Epithelial cell of esophagus (primary cell): Measurements from ENCODE around the gene HRH2.

Experiments
- DNase-seq: peaks from one replicate; pipeline ENCODE4 v3.0.0; 2010; ENCODE audit warnings: low read depth
- H3K4me3 ChIP-seq: 2 replicates; pipeline ENCODE4 v1.5.1; 2011; ENCODE audit warnings: mild to moderate bottlenecking, low read length, control low read depth
- CTCF ChIP-seq: IDR thresholded peaks from 2 replicates; pipeline ENCODE4 v1.5.1; 2011; ENCODE audit warnings: low read depth, mild to moderate bottlenecking, low read length, control low read depth, inconsistent platforms; ENCODE audit not compliant: insufficient read depth; ENCODE audit errors: missing control alignments

Gene HRH2

GRCh38 chr5:175743676-175744210 is 85.9 kb downstream of the HRH2 start:
- H3K4me3 ChIP-seq = no peak overlapping the region
- TF ChIP-seq CTCF = no peak
- no peak for DNase-seq

GRCh38 chr5:175745210-175745609 is 87.3 kb downstream of the HRH2 start:
- no peak overlapping the region for H3K4me3 ChIP-seq
- TF ChIP-seq CTCF = no peak
- no peak for DNase-seq

GRCh38 chr5:175746851-175747250 is 89.0 kb downstream of the HRH2 start:
- no peak for TF ChIP-seq CTCF
- DNase-seq = peak; percentile 13
- no peak overlapping the region for H3K4me3 ChIP-seq

GRCh38 chr5:175747539-175748060 is 89.7 kb downstream of the HRH2 start:
- no peak for TF ChIP-seq CTCF
- no peak overlapping the region for H3K4me3 ChIP-seq
- no peak for DNase-seq

GRCh38 chr5:175748650-175749049 is 90.8 kb downstream of the HRH2 start:
- no peak for TF ChIP-seq CTCF
- no peak for DNase-seq
- no peak overlapping the region for H3K4me3 ChIP-seq

GRCh38 chr5:175749591-175749990 is 91.7 kb downstream of the HRH2 start:
- no peak overlapping the region for H3K4me3 ChIP-seq
- DNase-seq = no peak
- no peak for TF ChIP-seq CTCF

GRCh38 chr5:175750511-175750931 is 92.7 kb downstream of the HRH2 start:
- DNase-seq = no peak
- no peak for TF ChIP-seq CTCF
- no peak overlapping the region for H3K4me3 ChIP-seq
